Suprapubic skin (tissue), 4 donors: ENCODE data around the gene ABHD2.

Source experiments
- CTCF ChIP-seq, 2 donors: fragments of 200-600 bp in 1 of 2; fragments of 450-650 bp in 1 of 2; sonication (generic) in 1 of 2; IDR thresholded peaks; one replicate each; pipeline ENCODE4 v1.5.1; 2016 to 2019; ENCODE audit warnings: antibody characterized with exemption in 2 of 2, mild to moderate bottlenecking in 1 of 2, moderate library complexity in 1 of 2
- POLR2A ChIP-seq, 2 donors: fragments of 450-650 bp; IDR thresholded peaks; one replicate each; pipeline ENCODE4 v1.6.1; 2017; ENCODE audit warnings: antibody characterized with exemption in 2 of 2, mild to moderate bottlenecking in 2 of 2, moderate library complexity in 2 of 2
- POLR2AphosphoS5 ChIP-seq, 3 donors: sonication (generic); formaldehyde crosslinking; IDR thresholded peaks; one replicate each; pipeline ENCODE4 v1.6.1; 2017; ENCODE audit warnings: antibody characterized with exemption in 3 of 3

DNA sequence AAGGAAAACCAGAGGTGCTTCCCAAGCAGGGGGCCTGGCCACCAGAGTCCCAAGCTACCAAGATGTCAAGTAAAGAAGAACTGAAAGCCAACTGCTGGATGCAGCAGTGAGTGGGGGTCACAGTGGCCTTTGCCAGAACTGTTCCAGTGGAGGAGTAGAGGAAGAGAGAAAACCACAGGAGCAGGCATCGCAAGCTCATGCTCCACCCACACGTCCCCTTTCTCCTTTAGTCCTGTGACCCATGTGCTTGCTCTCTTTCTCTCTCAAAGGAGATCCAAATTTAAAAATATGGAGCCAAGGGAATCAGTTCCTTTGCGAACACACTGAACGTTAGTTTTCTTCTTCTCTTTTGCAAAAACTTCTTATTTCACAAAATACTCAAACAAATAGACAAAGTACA, 12.4 kb upstream of the ABHD2 start:
- TF ChIP-seq CTCF (IDR thresholded peaks at IDR 0.05) (no peak), POLR2A (IDR thresholded peaks at IDR 0.05) (no peak), POLR2AphosphoS5 (IDR thresholded peaks at IDR 0.05) (no peak)
